CD4-positive, alpha-beta T cell treated with Interleukin-1 beta for 1 hour (primary cell): ENCODE measurements around the gene CD70.
"Not testable (repeated sequence)": the region's sequence is repeated elsewhere in the genome, so short reads cannot be mapped to it uniquely, and the experiment has no call there.

ENCODE experiments used
- DNase-seq, 2 donors: peaks; one replicate each; pipeline ENCODE4 v3.0.0-alpha.2; 2020 to 2022

Gene CD70, protein sequence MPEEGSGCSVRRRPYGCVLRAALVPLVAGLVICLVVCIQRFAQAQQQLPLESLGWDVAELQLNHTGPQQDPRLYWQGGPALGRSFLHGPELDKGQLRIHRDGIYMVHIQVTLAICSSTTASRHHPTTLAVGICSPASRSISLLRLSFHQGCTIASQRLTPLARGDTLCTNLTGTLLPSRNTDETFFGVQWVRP

DNA sequence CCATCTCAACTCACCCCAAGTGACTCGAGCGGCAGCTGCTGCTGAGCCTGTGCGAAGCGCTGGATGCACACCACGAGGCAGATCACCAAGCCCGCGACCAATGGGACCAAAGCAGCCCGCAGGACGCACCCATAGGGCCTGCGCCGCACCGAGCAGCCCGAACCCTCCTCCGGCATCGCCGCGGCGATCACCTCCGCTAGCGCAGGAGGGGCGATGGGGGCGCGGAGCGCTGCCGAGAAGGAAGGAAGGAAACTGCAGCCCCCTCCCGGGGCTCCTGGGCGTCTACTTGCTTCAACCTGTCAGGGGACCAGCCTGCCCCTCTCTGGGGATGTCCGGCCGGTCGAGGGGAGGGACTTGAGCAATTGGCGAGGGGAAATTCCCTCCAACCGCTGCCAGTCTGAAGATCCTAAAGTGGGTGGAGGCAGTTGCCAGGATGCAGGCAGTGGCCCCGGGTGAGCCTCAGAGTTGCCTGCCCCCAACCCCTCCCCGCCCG, at the start of gene CD70:
Gene CD70, minus strand, starts transcription at position 324 of the 493 bp plus-strand sequence. Its CDS starts 148 bp downstream, at position 176.
- DNase-seq, result peak; percentile 61 to 73

DNA sequence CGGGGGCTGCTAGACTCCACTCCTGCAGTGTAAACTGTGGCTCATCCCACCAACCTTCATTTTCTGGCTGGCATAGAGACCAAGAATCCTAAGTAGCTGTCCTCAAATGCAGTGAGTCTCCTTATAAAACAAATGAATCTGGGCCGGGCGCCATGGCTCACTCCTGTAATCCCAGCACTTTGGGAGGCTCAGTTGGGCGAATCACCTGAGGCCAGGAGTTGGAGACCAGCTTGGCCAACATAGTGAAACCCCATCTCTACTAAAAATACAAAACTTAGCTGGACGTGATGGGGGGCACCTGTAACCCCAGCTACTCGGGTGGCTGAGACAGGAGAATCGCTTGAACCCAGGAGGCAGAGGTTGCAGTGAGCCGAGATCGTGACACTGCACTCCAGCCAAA, 49.4 kb upstream of the CD70 start:
- DNase-seq, result not testable (repeated sequence)

DNA sequence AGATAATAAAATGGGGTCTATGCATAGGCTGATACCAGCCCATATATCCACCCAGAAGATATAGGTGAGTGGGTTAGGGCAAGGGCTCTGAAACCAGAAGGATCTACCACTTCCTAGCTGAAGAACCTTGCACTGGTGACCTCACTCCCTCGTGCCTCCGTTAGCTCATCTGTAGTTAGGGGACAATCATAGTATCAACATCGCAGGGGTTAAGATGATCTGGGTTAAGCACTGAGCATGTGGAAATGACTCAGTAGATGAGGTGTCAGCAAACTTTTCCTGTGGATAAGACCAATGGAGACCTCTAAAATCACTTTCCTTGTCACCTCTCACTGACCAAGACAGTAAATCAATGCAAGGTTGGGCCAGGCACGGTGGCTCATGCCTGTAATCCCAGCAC, 48.5 kb upstream of the CD70 start:
- no peak for DNase-seq

GRCh38 chr19:6633456-6633813, 42.5 kb upstream of the CD70 start:
- DNase-seq, result not testable (repeated sequence)

GRCh38 chr19:6632747-6633455, 42.0 kb upstream of the CD70 start:
- peak; percentile 48 to 64 for DNase-seq

- DNase-seq, result peak; percentile 78 to 89
Measured at GRCh38 chr19:6632002-6632621, 41.2 kb upstream of the CD70 start.

DNA sequence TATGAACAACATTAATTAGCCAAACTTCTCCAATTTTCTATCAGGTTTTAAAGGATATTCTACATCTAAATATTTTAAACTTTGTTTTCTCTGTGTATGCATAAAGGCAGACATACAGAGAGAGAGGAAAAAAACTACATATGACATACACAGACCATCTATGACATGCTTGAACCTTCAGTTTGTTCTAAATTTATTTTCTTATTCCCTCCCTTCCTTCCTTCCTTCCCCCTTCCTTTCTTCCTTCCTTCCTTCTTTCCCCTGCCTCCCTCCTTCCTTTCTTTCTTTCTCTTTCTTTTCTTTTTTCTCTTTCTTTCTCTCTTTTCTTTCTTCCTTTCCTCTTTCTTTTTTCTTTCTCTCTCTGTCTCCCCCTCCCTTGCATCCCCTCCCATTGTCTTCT, 35.8 kb upstream of the CD70 start:
- DNase-seq, result no peak

DNA sequence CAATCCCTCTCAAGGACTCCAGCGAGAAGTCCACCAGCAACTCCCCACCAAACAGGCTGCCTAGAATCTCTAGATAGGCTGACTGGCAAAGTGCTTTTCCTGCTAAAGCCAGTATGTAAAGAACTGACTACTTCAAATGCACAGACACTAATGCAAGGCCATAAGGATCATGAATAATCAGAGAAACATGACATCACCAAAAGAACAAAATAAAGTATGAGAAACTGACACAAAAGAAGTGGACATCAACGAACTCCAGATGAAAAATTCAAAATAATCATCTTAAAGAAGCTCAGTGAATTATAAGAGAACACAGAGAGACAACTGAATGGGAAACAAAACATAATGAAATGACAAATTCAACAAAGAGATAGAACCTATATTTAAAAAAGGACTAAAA, 26.4 kb upstream of the CD70 start:
- no peak for DNase-seq

GRCh38 chr19:6616011-6616410, 25.1 kb upstream of the CD70 start:
- DNase-seq, result no peak

GRCh38 chr19:6613711-6614110, 22.8 kb upstream of the CD70 start:
- DNase-seq, result peak in 1 of 2 donors; percentile 30

DNA sequence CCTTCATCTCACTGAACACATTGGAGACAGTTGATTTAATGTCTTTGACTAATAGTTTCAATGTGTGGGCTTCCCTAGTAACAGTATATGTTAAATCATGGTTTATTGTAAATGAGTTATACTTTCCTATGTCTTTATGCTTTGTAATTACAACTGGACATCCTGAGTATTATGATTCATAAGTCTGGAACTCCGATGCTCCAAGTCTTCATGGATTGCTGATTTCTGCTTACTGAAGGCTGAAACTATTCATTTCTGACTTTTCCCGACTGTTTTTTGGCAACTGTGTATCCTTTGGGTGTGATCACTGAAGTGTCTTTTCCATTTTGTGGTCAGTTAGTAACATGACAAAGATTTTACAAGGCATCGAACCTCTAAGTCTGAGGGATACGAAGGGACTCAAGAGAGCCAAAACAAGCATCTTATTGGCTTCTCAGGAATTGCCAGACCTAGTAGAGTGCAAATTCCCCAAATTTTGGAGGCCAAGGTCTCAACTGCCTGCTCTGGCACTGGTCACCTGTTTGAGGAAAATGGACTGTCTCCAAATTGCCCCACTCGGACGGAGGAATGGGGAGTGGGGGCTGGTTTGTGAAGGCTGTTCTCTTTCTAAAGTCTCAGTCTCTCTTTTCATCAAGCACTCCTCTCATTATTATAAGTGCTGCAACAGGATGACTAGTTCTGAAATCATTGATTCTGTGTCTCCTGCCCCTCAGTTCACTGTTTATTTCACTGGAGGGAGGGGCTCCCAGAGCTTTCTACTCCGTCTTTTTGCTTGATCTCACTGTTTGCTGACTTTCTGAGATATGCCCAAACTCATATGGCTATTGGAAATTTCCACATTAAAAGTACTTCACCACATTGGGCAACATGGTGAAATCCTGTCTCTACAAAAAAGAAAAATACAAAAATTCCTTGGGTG, 20.2 kb upstream of the CD70 start:
- no peak for DNase-seq

DNA sequence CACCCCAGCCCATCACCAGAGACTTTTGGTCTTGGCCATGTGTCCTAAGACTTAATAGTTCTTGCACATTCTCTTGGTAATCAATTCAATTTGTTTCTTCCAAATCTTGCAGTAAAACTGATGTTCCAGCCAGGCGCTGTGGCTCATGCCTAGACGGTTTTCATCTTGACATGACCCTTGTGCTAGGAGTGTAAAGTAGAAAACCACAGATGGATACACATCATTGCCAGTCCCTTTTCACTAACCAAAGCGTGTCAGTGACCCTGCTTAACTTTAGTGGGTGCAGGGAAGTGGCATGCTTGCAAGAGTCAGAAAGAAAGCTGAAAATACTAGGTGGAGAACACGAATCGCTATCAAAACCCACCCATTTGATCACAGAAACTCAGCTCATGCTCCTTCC, 18.0 kb upstream of the CD70 start:
- no peak for DNase-seq

DNA sequence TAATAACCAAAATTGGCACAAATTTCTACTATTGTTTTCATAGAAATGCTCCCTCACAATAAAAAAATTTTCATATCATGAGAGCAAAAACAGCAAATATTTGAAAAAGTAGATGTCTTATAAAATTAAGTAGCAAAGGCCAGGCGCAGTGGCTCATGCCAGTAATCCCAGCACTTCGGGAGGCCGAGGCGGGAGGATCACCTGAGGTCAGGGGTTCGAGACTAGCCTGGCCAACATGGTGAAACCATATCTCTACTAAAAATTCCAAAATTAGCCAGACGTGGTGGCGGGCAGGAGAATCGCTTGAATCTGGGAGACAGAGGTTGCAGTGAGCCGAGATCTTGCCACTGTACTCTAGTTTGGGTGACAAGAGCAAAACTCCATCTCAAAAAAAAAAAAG, 17.2 kb upstream of the CD70 start:
- not testable (repeated sequence) for DNase-seq

GRCh38 chr19:6606276-6607070, 15.5 kb upstream of the CD70 start:
- DNase-seq, result not testable (repeated sequence)

GRCh38 chr19:6604906-6605305, 14.0 kb upstream of the CD70 start:
- DNase-seq, result no peak

DNA sequence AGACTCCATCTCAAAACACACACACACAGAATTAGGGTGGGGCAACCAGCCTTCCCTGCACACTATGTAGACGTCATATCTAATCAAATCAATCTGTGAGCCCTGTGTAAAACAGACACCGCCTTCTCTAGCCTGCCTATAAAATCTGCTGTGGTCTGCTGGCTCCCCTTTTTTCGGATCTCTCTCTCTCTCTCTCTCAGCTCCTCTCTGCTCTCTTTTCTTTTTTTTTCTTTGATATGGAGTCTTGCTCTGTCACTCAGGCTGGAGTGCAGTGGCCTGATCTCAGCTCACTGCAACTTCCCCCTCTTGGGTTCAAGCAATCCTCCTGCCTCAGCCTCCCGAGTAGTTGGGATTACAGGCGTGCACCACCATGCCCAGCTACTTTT, 11.8 kb upstream of the CD70 start:
- no peak for DNase-seq

- DNase-seq, result not testable (repeated sequence)
Measured at GRCh38 chr19:6601537-6602052, 10.6 kb upstream of the CD70 start.

- DNase-seq, result not testable (repeated sequence)
Measured at GRCh38 chr19:6600951-6601536, 10.1 kb upstream of the CD70 start.

DNA sequence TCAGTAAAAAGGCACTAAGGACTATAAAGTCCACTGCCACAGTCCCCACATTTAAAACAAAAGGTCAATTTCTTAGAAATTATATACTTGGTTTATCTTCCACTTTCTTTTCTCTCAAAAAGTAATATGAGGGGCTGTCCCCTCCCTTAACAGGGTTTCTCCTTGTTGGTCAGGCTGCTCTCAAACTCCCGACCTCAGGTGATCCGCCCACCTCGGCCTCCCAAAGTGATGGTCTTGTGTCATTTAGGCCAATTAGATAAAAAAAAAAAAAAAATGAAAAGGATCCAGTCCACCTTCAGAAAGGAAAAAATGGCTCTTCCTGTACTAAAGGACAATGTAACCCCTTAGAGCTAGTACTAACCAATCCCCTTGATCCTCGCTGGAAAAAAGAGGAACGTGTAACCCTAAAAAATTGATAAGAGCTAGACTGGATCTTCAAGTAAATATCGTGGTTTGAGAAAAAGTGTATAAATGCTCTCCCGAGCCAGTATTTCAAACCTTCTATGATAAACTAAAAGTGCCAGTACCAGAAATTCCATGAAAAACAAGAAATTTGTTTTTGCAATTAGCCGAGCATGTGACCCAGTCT, 9.0 kb upstream of the CD70 start:
- no peak for DNase-seq

- not testable (repeated sequence) for DNase-seq
Measured at GRCh38 chr19:6598254-6598892, 7.4 kb upstream of the CD70 start.
